AG09319 (cell line): ENCODE data around the gene TTLL5.

ENCODE experiments used
- DNase-seq: peaks from one replicate; pipeline ENCODE4 v3.0.0-alpha.2; 2010; ENCODE audit warnings: low read depth; ENCODE audit errors: extremely low read depth
- CTCF ChIP-seq: IDR thresholded peaks from 2 replicates; pipeline ENCODE4 v1.5.1; 2011; ENCODE audit warnings: low read depth, mild to moderate bottlenecking, inconsistent platforms, low read length, moderate library complexity

The TTLL5 gene

GRCh38 chr14:75723716-75724115 lies 62.7 kb downstream of the TTLL5 start:
- no peak for DNase-seq
- no peak for TF ChIP-seq CTCF

GRCh38 chr14:75724414-75725204 lies 63.6 kb downstream of the TTLL5 start:
- DNase-seq: no peak
- no peak for TF ChIP-seq CTCF

DNA sequence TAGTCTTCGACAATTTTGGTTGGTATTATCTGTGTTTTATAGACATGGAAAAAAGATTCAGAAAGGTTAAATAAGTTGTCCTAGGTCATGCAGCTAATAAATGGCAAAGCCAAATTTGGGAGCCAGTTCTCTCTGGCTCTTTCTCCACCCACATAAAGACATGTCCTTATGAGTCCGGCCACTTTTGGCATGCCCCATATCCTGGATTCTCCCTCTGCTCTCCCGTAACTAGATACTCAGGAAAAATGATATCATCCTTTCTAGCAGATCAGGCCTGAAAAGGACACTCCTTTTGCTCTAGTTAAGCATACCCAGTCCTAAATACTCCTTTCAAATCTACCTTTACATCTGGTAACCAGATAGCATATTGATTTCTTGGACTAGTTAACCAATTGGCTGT lies 64.4 kb downstream of the TTLL5 start:
- no peak for TF ChIP-seq CTCF
- no peak for DNase-seq

DNA sequence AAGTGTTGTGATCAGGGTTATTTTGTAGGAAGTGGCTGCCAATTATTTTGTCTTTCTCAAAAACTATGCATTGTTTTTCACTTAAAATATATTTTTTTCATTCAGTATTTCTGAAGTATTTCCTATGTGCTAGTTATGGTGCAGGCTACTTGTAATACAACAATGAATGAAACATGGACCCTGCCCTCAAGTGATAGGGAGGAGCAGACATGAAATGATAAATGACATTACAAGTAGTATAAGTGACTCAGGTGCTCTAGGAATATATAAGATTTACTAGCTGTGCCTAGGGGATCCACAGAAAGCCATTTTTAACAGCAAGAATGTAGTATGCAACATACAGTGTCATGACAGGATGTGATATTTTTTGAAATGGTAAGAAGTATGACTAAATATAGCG lies 65.3 kb downstream of the TTLL5 start:
- no peak for DNase-seq
- no peak for TF ChIP-seq CTCF

- TF ChIP-seq CTCF: no peak
- DNase-seq: no peak
Measured at GRCh38 chr14:75727124-75727523, 66.1 kb downstream of the TTLL5 start.

DNA sequence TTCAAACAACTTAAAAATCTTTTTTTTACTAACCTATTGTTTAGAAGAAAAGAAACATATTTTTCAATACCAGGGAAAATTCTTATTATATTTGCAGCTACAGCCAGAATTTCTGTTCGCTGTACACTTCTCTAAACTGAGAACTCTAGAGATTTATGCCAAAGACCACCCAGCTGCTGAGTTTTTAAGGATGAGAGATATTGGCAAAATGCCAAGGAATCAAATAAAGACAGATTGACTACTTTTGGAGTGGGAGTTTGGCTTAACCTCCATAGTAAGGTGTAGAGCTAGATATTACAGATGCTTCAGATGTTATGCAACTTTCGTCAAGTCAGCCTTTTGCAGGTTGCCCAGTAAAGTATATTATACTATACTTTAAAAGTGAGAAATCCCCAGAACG lies 71.8 kb downstream of the TTLL5 start:
- DNase-seq: no peak
- no peak for TF ChIP-seq CTCF

DNA sequence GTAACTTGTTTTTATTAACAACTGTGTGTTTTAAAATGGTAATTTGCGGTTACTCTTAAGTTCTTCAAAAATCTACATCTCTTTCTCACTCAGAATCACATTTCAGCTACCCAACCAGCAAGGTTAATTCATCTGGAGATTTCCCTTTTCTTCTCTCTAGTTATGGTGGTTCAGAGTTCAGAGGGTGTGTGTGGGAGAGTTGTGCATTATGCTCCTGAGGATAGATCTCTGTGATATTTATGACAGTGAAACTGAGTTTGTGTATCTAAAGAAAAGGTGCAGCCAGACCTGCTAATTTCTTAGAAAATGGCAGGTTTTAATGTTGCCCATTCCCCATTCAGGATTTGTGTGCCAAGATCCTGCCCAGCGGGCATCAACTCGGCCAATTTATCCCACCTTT lies 73.8 kb downstream of the TTLL5 start:
- no peak for DNase-seq
- no peak for TF ChIP-seq CTCF
